HG02943 (cell line): Measurements from ENCODE around the gene PDZD2.
"Not testable (repeated sequence)": the region's sequence is repeated elsewhere in the genome, so short reads cannot be mapped to it uniquely, and the experiment has no call there.

Experiments used
- ATAC-seq: cut with Tn5 transposase; IDR thresholded peaks from one replicate; pipeline ENCODE4 v1.9.1; 2021; ENCODE audit warnings: mild to moderate bottlenecking, low read depth, moderate library complexity; ENCODE audit not compliant: unreplicated experiment

Gene PDZD2

GRCh38 chr5:32018476-32019436 lies 379.8 kb downstream of the PDZD2 start:
- no peak for ATAC-seq

GRCh38 chr5:32020271-32020670 lies 381.3 kb downstream of the PDZD2 start:
- peak; percentile 81 for ATAC-seq

GRCh38 chr5:32020946-32021345 lies 382.0 kb downstream of the PDZD2 start:
- ATAC-seq: no peak

GRCh38 chr5:32021771-32022170 lies 382.8 kb downstream of the PDZD2 start:
- ATAC-seq: no peak

- ATAC-seq: no peak
Observed at GRCh38 chr5:32022638-32023037, 383.7 kb downstream of the PDZD2 start.

GRCh38 chr5:32023816-32024215 lies 384.9 kb downstream of the PDZD2 start:
- no peak for ATAC-seq

- ATAC-seq: no peak
Observed at GRCh38 chr5:32024751-32025150, 385.8 kb downstream of the PDZD2 start.

GRCh38 chr5:32027093-32027716 lies 388.3 kb downstream of the PDZD2 start:
- ATAC-seq: no peak

GRCh38 chr5:32027717-32028458 lies 389.0 kb downstream of the PDZD2 start:
- no peak for ATAC-seq

- ATAC-seq: no peak
Observed at GRCh38 chr5:32029261-32029660, 390.3 kb downstream of the PDZD2 start.

GRCh38 chr5:32029781-32030180 lies 390.9 kb downstream of the PDZD2 start:
- no peak for ATAC-seq

GRCh38 chr5:32030222-32030621 lies 391.3 kb downstream of the PDZD2 start:
- ATAC-seq: no peak

GRCh38 chr5:32030686-32031085 lies 391.8 kb downstream of the PDZD2 start:
- ATAC-seq: no peak

- no peak for ATAC-seq
Observed at GRCh38 chr5:32031089-32031488, 392.2 kb downstream of the PDZD2 start.

- ATAC-seq: no peak
Observed at GRCh38 chr5:32038523-32038922, 399.6 kb downstream of the PDZD2 start.

GRCh38 chr5:32039133-32039532 lies 400.2 kb downstream of the PDZD2 start:
- ATAC-seq: not testable (repeated sequence)

GRCh38 chr5:32039601-32040000 lies 400.7 kb downstream of the PDZD2 start:
- ATAC-seq: not testable (repeated sequence)

- not testable (repeated sequence) for ATAC-seq
Observed at GRCh38 chr5:32040181-32040695, 401.3 kb downstream of the PDZD2 start.

GRCh38 chr5:32042551-32042961 lies 403.6 kb downstream of the PDZD2 start:
- ATAC-seq: no peak

GRCh38 chr5:32043105-32043504 lies 404.2 kb downstream of the PDZD2 start:
- no peak for ATAC-seq

GRCh38 chr5:32044434-32044833 lies 405.5 kb downstream of the PDZD2 start:
- ATAC-seq: no peak
